HG03103 (cell line): Measurements from ENCODE around the gene MT3.
"Not testable (repeated sequence)": the region's sequence is repeated elsewhere in the genome, so short reads cannot be mapped to it uniquely, and the experiment has no call there.

Experiments used
- ATAC-seq: cut with Tn5 transposase; IDR thresholded peaks from one replicate; pipeline ENCODE4 v1.9.1; 2021; ENCODE audit warnings: low read depth; ENCODE audit not compliant: unreplicated experiment

Gene MT3

DNA sequence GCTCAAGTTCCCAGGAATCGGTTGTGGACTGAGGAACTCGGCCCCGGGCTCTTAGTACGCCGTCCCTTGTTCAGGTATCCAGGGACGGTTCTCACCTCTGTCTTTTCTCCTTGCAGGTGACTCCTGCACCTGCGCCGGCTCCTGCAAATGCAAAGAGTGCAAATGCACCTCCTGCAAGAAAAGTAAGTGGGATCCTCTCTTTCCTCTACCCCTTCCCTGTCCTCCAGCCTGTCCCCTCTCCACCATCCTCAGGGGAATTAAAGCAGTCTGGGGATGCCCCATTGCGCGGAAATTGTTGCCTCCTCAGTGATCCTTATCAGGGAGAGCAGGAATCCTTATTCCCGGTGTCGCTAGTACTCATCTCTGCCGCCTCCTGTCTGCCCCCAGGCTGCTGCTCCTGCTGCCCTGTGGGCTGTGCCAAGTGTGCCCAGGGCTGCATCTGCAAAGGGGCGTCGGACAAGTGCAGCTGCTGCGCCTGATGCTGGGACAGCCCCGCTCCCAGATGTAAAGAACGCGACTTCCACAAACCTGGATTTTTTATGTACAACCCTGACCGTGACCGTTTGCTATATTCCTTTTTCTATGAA lies 19.6 kb downstream of the MT3 start:
- no peak for ATAC-seq

DNA sequence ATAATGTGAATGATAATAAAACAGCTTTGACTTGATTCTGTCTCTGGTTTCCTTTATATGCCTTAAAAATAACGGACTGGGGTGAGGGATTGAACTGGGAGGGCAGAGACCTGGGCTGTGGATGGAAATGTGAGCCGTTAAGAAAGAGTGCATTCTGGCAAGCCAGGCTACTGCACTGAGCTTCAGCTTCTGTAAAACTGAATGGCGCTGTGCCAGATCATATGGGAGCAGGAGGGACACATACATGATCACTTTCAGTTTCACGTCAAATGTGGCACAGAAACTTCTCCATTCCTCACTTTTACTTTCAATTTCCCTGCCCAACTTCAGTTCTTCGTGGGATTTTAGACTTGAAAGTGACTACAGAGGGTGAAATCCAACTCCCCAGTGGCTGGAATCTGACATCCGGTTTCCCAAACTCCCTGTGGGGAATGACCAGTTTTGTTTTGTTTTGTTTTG lies 20.2 kb downstream of the MT3 start:
- peak; percentile 41 for ATAC-seq

DNA sequence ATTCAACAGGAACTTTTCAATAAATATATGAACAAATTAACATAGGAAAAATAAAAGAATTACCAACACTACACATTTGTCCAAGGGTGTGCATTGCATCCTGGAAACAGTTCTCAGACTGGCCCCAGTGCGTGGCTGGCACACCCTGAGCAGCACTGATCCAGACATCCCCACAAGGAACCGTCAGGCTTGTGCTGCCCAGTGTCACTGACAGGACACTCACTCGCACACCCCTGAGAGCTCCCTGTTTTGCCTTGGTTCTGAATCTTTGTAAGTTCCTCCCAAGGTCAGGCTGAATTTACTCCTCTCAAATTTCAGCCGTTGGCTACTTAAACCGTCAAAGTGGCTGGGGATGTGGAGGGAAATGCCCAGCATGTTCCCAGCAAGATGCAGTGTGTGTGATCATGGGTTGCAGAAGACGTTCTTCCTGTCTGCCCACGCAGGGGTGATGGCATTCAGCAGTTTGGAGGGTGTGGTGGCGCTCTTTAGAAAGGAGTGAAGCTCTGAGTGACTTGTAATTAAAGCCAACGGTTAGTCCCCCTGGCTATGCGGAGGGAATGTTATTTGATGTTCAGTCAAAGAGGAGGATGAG lies 20.8 kb downstream of the MT3 start:
- no peak for ATAC-seq

DNA sequence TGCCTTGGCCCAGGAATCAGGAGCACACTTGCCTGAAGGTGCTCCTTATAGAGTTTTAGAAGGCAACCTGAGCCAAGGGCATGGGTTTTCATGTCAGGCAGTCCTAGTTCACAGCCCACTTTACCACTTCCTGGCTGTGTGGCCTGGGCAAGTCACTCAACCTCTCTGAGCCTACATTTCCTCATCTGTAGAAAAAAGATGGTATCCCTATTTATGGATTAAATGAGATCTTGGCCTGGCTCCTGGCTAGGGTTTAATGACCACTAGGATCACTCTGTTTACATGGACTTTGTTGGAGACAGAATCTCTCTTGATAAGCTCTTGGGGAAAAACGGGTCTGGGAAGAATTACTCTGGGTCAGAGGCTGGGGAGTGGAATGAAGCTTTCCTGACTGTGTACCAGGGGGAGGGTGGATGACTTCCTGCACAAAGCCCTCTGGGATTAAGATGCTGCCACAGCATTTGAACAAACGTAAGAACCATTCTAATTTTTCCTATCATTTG lies 21.3 kb downstream of the MT3 start:
- no peak for ATAC-seq

DNA sequence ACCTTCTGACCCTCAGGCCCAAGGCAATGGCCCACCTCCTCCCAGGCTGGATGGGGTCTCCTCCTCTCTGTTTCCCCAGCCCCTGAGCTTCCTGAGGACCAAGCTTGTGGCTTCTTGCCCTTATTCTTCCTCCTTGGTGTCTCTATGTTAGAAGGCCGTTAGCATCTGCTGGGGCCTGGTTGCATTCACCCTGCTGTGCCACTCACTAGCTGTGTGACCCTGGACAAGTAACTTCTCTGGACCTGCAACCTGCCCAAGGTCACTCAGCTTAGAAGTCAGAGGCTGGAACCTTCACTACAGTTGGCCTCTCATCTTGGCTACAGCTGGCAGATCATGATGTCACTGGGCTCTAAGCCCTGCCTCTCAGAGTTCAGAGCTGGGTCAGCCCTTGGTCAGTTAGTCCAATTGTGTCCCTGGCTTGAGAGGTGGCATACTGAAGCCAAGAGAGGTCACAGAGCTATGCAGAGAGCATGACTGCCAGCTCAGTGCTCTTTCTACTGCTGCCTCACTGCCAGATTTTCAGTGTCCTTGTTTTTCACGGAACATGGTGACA lies 22.0 kb downstream of the MT3 start:
- ATAC-seq = no peak

DNA sequence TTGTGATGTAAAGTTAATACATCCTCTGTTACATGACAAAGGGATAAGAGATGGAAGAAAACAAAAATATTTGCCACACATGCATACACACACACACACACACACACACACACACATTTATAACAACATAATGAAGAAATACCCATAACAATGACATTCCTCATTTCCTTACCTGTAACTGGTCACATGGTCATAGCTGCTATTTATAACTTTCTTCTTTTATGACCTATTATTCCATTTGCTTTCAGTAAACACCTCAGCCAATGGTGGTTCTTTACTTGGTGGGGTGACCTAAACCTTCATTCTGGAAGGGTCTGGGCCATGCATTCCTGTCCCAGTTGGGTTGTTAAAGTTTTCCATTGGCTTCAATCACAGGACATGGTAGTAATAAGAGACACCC lies 24.4 kb downstream of the MT3 start:
- no peak for ATAC-seq

DNA sequence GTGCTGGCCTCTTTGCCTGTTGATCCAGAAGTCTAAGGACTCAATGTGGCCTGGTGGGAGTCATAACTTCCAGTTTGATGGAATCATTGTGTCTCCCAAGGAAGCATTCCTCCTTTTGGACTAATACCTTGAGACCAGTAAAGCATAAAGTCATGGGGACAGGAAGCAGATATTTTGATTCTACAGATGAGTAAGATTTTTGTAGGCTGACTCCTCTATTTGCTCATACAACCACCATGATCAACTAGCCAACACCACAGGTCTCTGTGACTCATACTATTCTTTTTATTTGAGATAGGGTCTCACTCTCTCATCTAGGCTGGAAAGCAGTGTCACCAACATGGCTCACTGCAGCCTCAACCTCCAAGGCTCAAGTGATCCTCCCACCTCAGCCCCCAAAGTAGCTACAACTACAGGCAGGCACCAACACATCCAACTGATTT lies 25.2 kb downstream of the MT3 start:
- no peak for ATAC-seq

DNA sequence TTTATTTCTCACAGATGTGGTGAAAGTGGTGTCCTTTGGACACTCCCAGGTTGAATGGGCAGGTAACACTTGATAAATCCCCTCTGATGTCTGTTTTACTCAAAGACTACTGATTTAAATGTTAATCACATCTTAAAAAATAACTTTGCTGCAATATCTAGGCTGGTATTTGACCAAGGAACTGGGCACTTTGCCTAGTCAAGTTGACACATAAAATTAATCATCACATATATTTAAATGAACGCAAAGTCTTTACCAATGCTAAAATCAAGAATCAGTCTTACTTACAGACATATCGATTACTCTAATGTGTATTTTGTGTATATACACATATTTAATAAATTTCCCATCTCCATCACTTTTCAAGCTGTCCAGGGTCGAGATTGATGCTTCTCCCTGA lies 26.0 kb downstream of the MT3 start:
- no peak for ATAC-seq

DNA sequence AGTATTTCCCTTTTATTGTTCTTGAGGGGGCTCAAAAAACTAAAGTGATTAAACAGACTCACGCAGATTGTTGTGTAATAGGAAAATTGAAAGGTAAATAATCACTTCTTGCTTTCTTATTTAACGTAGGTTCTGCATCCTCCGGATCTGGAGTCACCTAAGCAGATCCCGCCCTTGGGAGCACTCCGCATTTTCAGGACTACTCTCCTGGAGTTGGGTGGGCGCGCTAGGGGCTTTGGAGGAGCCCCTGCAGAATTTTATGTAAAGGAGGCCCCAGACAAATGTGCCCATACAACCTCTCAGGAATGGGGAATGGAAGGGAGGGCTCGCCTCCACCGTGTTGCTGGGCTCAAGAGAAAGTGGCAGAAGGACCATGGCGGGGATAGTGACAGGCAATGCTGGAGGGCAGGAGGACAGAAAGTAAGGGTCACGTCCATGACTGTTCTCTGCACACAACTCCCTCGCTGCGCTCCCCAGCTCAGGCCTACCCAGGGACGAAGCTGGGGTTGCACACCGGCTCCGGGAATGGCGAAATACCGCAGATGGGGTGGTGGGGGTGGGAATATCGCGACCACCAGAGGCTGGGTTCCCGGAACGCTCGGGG lies 27.4 kb downstream of the MT3 start:
- no peak for ATAC-seq

DNA sequence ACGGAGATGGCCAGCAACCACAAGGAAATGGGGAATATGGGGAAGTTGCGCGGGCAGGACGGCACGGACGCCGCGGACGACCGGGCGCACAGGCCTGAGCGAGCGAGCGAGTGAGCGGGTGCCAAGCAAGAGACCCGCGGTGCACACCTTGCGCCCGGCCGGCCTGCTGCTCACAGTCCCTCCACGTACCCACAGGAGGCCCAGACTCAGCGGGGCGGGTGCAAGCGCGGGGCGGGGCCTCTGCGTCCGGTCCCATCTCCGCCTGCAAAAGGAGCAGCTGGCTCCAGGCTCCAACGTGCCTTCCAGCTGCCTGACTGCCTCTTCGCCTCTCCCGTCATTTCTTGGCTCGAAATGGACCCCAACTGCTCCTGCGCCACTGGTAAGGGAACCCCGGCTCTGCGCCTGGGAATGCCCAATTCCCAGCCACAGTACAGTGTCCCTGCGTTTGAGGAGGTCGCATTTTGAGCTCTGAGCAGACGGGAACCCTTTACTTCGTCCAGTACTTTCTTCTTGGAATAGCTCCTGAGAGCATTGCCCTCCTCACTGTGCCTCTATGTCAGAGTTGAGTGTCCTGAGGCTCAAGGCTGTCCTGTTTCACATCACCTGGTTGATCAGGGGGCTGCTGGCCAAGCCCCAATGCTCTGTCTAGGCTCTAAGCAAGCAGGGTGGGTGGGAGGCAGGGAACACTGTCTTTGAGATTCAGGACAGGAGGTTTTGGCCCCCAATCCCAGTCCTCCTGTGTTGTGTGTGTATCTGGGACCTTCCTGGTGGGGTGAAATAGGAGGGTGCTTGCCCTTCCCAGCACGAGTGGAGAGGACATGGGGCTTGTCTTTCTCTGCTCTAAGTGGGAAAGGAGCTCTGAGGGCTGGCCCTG lies 28.1 kb downstream of the MT3 start:
- no peak for ATAC-seq

DNA sequence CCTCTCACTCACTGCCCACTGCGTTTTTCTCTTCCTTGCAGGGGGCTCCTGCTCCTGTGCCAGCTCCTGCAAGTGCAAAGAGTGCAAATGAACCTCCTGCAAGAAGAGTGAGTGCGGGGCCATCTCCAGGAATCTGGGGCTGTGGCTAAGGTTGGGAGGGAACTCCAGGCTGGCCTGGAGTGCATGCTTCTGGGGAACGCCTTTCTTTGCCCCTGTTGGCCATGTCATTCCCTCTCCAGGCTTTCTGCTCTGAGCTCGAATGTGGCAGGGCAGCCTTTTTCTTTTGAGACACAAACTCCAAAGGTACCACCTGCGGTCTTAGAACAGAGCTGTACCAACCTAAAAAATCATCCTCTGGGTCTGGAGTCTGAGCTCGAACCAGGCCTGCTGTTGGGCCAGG lies 28.8 kb downstream of the MT3 start:
- ATAC-seq = no peak

DNA sequence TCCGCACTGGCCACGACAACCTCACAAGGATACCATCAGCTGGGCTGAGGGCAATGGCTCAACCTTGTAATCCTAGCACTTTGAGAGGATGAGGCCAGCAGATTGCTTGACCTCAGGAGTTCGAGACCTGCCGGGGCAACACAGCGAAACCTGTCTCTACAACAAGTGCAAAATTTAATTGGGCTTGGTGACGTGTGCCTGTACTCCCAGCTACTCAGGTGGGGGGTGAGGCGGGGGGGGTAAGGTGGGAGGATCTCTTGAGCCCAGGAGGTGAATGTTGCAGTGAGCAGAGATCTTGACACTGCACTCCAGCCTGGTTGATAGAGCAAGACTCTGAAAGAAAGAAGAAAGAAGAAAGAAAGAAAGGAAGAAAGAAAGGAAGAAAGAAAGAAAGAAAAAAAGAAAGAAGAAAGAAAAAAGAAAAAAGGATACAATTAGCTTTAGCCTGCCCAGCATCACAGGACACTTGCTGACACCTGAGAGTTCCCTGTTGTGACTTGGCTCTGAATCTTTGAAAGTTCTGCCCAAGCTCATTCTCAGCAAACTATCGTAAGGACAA lies 31.1 kb downstream of the MT3 start:
- no peak for ATAC-seq

DNA sequence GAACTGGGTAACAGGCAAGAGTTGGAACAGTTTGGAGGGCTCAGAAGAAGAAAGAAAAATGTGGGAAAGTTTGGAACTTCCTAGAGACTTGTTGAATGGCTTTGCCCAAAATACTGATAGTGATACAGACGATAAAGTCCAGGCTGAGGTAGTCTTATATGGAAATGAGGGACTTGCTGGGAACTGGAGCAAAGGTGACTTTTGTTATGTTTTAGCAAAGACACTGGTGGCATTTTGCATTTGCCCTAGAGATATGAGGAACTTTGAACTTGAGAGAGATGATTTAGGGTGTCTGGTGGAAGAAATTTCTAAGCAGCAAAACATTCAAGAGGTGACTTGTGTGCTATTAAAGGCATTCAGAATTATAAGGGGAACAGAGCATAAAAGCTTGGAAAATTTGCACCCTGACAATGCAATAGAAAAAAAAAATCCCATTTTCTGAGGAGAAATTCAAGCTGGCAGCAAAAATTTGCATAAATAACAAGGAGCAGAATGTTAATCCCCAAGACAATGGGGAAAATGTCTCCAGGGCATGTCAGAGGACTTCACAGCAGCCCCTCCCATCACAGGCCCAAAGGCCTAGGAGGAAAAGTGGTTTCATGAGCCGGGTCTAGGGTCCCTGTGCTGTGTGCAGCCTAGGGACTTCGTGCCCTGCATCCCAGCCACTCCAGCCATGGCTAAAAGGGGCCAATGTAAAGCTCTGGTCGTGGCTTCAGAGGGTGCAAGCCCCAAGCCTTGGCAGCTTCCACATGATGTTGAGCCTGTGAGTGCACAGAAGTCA lies 32.5 kb downstream of the MT3 start:
- not testable (repeated sequence) for ATAC-seq

DNA sequence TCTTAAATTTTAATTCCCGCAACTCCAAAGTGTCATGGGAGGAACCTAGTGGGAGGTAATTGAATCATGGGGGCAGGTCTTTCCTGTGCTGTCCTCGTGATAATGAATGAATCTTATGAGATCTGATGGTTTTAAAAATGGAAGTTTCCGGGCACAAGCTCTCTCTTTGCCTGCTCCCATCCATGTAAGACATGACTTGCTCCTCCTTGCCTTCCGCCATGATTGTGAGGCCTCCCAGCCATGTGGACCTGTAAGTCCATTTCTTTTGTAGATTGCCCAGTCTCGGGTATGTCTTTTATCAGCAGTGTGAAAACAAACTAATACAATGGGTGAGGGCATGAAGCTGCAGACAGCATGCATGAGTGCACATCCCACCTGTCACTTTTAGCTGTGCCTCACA lies 33.9 kb downstream of the MT3 start:
- not testable (repeated sequence) for ATAC-seq

DNA sequence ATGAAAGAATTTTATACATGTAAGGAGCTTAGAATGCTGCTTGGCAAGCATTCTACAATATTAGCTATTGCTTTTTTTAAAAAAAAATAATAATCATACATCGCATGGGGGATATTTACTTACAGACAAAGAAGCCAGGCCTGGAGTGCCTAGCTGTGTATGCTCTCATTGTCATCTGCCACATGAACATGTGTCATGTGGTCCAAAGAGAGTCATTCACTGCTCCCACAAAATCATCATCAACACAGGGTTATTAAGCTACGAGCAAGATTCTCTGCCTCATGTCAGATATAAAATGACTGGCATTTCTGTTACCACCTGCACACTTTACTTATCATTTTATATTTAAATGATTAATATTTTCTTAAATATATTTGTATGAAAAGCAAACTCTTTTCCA lies 34.3 kb downstream of the MT3 start:
- ATAC-seq = no peak

DNA sequence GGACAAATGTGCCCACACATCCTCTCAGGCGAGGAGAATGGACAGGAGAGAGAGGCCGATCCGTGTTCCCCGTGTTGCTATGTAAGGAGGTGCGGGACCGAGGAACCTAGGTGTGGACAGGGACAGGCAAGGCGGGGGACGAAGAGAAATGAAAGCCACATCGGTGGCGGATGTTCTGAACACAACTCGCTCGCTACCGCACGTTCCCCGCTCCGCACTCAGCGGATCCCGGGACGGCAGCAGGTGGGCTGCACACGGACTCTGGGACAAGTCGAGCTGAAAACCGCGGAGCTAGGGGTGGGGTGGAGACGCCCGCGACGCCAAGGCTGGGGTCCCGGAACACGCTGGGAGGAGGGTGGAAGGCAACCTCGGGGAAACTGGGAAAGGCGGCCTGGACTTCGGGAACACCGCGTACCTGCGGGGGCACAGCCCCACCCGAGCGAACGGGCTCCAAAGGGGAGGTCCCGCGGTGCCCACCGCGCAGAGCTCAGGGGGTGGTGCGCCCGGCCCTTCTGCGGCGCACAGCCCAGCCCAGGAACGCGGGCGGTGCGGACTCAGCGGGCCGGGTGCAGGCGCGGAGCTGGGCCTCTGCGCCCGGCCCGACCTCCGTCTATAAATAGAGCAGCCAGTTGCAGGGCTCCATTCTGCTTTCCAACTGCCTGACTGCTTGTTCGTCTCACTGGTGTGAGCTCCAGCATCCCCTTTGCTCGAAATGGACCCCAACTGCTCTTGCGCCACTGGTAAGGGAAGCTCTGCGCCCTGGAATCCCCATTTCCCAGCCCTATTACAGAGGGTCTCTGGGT lies 36.0 kb downstream of the MT3 start, which contains the start of gene MT1E:
MT1E (plus strand) TSS at position 642 of the 803 bp plus-strand sequence; CDS start at position 713, 71 bp downstream.
- no peak for ATAC-seq

DNA sequence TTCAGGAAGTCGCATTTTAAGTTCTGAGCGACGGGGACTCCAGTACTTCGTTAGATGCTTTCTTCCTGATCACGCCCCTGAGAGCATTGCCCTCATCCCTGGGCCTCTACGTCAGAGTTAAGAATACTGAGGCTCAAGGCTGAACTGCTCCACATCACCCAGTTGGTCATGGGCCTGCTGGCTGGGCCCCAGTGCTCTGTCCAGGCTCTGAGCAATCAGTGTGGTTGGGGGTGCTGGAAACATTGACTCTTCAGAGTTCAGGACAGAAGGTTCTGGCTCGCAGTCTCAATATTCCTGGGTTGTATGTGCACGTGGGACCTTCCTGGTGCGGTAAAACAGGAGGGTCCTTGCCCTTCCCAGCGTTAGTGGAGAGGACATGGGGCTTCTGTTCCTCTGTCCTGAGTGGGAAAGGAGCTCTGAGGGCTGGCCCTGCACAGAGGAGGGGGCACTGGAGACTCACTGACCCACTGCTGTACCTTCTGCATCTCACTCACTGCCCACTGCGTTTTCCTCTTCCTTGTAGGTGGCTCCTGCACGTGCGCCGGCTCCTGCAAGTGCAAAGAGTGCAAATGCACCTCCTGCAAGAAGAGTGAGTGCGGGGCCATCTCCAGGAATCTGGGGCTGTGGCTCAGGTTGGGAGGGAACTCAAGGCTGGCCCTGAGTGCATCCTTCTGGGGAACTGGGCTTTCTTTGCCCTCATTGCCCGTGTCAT lies 36.8 kb downstream of the MT3 start:
- ATAC-seq = no peak

DNA sequence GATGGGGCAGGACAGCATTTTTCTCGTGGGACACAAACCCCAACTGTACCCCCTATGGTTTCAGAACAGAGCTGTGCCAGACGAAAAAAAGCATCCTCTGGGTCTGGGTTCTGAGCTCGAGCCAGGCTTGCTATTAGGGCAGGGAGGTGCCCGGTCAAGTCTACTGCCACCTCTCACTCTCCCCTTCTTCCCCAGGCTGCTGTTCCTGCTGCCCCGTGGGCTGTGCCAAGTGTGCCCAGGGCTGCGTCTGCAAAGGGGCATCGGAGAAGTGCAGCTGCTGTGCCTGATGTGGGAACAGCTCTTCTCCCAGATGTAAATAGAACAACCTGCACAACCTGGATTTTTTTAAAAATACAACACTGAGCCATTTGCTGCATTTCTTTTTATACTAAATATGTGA lies 37.4 kb downstream of the MT3 start:
- no peak for ATAC-seq
